NCI-H2171 treated with DMSO at 0.1 percent for 48 hours (cell line): ENCODE data around the gene ODF2.
"Not testable (repeated sequence)": the region's sequence is repeated elsewhere in the genome, so short reads cannot be mapped to it uniquely, and the experiment has no call there.

ENCODE experiments used
- DNase-seq: peaks from one replicate; lab custom pipeline; 2025; lab: John Stamatoyannopoulos, UW

The ODF2 gene

GRCh38 chr9:128424268-128424780 is 31.5 kb upstream of the ODF2 start:
- DNase-seq = no peak

GRCh38 chr9:128428644-128429512 is 26.9 kb upstream of the ODF2 start:
- no peak for DNase-seq

- peak; percentile 98 for DNase-seq
Measured at GRCh38 chr9:128429513-128430086, 26.2 kb upstream of the ODF2 start.

GRCh38 chr9:128431207-128431606 is 24.6 kb upstream of the ODF2 start:
- DNase-seq = no peak

- DNase-seq = no peak
Measured at GRCh38 chr9:128434340-128434739, 21.5 kb upstream of the ODF2 start.

- DNase-seq = no peak
Measured at GRCh38 chr9:128435611-128436010, 20.2 kb upstream of the ODF2 start.

- DNase-seq = peak; percentile 81
Measured at GRCh38 chr9:128438343-128439109, 17.3 kb upstream of the ODF2 start.

- peak; percentile 87 for DNase-seq
Measured at GRCh38 chr9:128439273-128439672, 16.5 kb upstream of the ODF2 start.

- no peak for DNase-seq
Measured at GRCh38 chr9:128442150-128442549, 13.7 kb upstream of the ODF2 start.

GRCh38 chr9:128446505-128446904 is 9.3 kb upstream of the ODF2 start:
- not testable (repeated sequence) for DNase-seq

- DNase-seq = no peak
Measured at GRCh38 chr9:128448746-128449145, 7.1 kb upstream of the ODF2 start.

GRCh38 chr9:128454991-128455390 is 815 bp upstream of the ODF2 start:
- no peak for DNase-seq

- DNase-seq = peak; percentile 68
Measured at GRCh38 chr9:128456613-128457061, 831 bp downstream of the ODF2 start.

- DNase-seq = no peak
Measured at GRCh38 chr9:128457207-128457606, 1.4 kb downstream of the ODF2 start.

- DNase-seq = no peak
Measured at GRCh38 chr9:128459011-128459410, 3.2 kb downstream of the ODF2 start.

GRCh38 chr9:128469070-128469469 is 13.3 kb downstream of the ODF2 start:
- DNase-seq = no peak

- peak; percentile 36 for DNase-seq
Measured at GRCh38 chr9:128470560-128470959, 14.8 kb downstream of the ODF2 start.

GRCh38 chr9:128473104-128473503 is 17.3 kb downstream of the ODF2 start:
- DNase-seq = no peak

- DNase-seq = no peak
Measured at GRCh38 chr9:128475867-128476266, 20.1 kb downstream of the ODF2 start.

GRCh38 chr9:128479262-128479661 is 23.5 kb downstream of the ODF2 start:
- DNase-seq = no peak

- DNase-seq = no peak
Measured at GRCh38 chr9:128481561-128481960, 25.8 kb downstream of the ODF2 start.

GRCh38 chr9:128482186-128482585 is 26.4 kb downstream of the ODF2 start:
- DNase-seq = no peak
